Activated B cell treated with CpG ODN at 0.5 μM for 24 hours (primary cell): ENCODE data around the gene PALB2. TPM values are rescaled to one million over a fixed set of nuclear protein-coding genes. Genes with fewer than 3 reads are reported as not detected.

ENCODE experiments used
- ATAC-seq: fragments of 200-7000 bp; cut with Tn5 transposase; one replicate; pipeline ENCODE4 v1.10.0; 2021; ENCODE audit warnings: low read depth, mild to moderate bottlenecking, moderate library complexity
- CTCF ChIA-PET: fragments of 350-600 bp; sonication (Branson Sonifier 250); formaldehyde crosslinking; loops from one replicate; lab custom pipeline; 2021; ENCODE audit warnings: antibody characterized with exemption; lab: Charles Lee
- POLR2A ChIA-PET: fragments of 350-600 bp; sonication (Branson Sonifier 250); formaldehyde crosslinking; loops from one replicate; lab custom pipeline; 2021; ENCODE audit warnings: antibody characterized with exemption; lab: Charles Lee
- DNase-seq: peaks from one replicate; pipeline ENCODE4 v3.0.0; 2022
- H3K27ac Mint-ChIP-seq: one replicate; pipeline ENCODE4 v1.8.0; 2020; ENCODE audit warnings: mixed read lengths
- H3K27me3 Mint-ChIP-seq: one replicate; pipeline ENCODE4 v1.8.0; 2021; ENCODE audit warnings: mixed read lengths
- H3K36me3 Mint-ChIP-seq: one replicate; pipeline ENCODE4 v1.8.0; 2021; ENCODE audit warnings: low read depth, mixed read lengths
- H3K4me1 Mint-ChIP-seq: one replicate; pipeline ENCODE4 v1.8.0; 2021; ENCODE audit warnings: mixed read lengths
- H3K4me3 Mint-ChIP-seq: one replicate; pipeline ENCODE4 v1.8.0; 2020; ENCODE audit warnings: mild to moderate bottlenecking, mixed read lengths
- H3K9me3 Mint-ChIP-seq: one replicate; pipeline ENCODE4 v1.8.0; 2020; ENCODE audit warnings: mixed read lengths
- CTCF ChIP-seq: fragments of 200-600 bp; IDR thresholded peaks from one replicate; pipeline ENCODE4 v1.8.0; 2022; ENCODE audit warnings: antibody characterized with exemption, mild to moderate bottlenecking
- intact Hi-C: fragments of 100-400 bp; cut with micrococcal nuclease; formaldehyde crosslinking; loops from one replicate; pipeline ENCODE4 v1.15.1; 2024
- total RNA-seq: library from RNA; stranded (reverse); gene quantifications from 2 replicates; pipeline ENCODE4 v1.2.3, GENCODE V29; 2022

The PALB2 gene
- total RNA-seq, 1 donor from 2014 or later: 19.8 TPM

GRCh38 chr16:23667355-23667659, 26.2 kb upstream of the PALB2 start:
- Mint-ChIP-seq H3K36me3 (peaks cover 92% of the 10 kb centered on the region), H3K27me3 (no peaks in the 10 kb centered on the region), H3K27ac (no peak overlapping the region), H3K4me1 (peaks cover 24% of the 10 kb centered on the region), H3K9me3 (no peaks in the 10 kb centered on the region), H3K4me3 (no peak overlapping the region)
- ATAC-seq: no peak
- TF ChIP-seq CTCF: no peak
- ChIA-PET POLR2A (no interaction called here), CTCF (no interaction called here)
- no peak for DNase-seq
- intact Hi-C loops: no loop called here

DNA sequence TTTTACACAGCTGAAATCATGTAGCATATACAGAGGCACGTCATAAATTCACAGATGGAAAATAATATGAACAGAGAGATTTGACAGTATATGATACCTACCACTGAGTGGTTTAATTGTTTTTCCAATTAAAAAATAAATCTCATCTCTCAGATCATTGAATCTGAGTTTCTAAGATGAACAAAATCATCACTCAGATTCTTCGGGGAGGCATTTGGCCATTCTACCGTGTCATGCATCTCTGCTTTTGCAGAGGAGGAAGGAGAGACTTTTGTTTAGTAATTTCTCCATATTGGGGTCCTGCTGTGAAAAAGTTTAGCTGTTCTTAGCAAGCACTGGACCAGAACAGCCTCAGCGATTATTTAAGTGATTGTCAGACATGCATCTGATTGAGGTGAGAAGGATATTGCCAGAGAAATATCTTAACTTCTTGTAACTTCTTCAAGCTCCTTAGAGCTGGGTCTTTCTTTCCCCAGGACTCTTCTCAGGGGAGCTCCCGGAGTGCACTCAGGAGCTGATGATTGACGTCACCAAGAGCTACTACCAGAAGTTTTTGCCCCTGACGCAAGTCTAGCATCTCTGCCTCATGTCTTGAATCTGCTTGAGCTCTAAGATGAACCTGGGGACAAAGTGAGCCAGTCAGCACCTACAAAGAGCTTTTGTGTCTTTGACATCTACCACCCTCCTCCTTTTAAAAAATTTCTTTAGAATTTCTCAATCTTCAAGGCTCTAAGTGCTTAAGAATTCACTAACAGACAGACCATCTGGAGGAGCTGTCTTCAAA, 25.7 kb upstream of the PALB2 start:
- H3K36me3 Mint-ChIP-seq: peaks cover 93% of the 10 kb centered on the region
- intact Hi-C loops: no loop called here
- no peak for TF ChIP-seq CTCF
- ATAC-seq: no peak
- H3K9me3 Mint-ChIP-seq: no peaks in the 10 kb centered on the region
- ChIA-PET POLR2A (no interaction called here), CTCF (no interaction called here)
- H3K27ac Mint-ChIP-seq: no peak overlapping the region
- DNase-seq: no peak
- H3K4me3 Mint-ChIP-seq: no peak overlapping the region
- H3K27me3 Mint-ChIP-seq: no peaks in the 10 kb centered on the region
- H3K4me1 Mint-ChIP-seq: peaks cover 24% of the 10 kb centered on the region

GRCh38 chr16:23663918-23664317, 22.8 kb upstream of the PALB2 start:
- DNase-seq (no peak), ATAC-seq (no peak)
- POLR2A ChIA-PET: no interaction called here
- H3K27ac Mint-ChIP-seq: no peak overlapping the region
- H3K36me3 Mint-ChIP-seq: peaks cover 98% of the 10 kb centered on the region
- H3K4me1 Mint-ChIP-seq: peaks cover under 1% of the 10 kb centered on the region
- H3K9me3 Mint-ChIP-seq: no peaks in the 10 kb centered on the region
- intact Hi-C loops: no loop called here
- H3K4me3 Mint-ChIP-seq: no peak overlapping the region
- CTCF ChIA-PET: no interaction called here
- no peaks in the 10 kb centered on the region for H3K27me3 Mint-ChIP-seq
- TF ChIP-seq CTCF: no peak

DNA sequence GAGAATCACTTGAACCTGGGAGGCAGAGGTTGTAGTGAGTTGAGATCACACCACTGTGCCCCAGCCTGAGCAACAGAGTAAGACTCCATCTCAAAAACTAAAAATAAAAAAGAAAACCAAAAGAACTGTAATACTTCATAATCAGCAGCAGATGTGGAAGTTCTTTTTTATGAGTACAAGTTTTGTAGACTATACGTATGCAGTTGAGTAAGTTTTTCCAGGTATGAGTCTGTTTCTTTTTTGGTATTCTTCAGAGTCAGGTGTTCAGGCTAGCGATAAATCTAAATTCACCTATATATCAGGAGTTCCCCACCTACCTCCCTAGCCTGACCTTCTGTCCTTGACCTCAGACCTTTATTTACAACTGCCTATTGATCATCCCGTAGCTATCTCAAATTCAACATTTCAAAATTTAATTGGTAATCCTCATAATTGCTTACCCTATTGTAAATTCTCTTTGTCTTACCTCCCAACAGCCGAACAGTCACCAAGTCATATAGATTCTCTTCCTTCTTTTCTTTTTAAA, 10.9 kb upstream of the PALB2 start:
- TF ChIP-seq CTCF: no peak
- Mint-ChIP-seq H3K27me3 (no peaks in the 10 kb centered on the region), H3K9me3 (peaks cover 3% of the 10 kb centered on the region), H3K4me3 (peak overlapping the region; percentile 21), H3K36me3 (peaks cover 53% of the 10 kb centered on the region), H3K4me1 (peaks cover 28% of the 10 kb centered on the region), H3K27ac (peak overlapping the region; percentile 71)
- ChIA-PET POLR2A (no interaction called here), CTCF (no interaction called here)
- DNase-seq: no peak
- intact Hi-C loops: no loop called here
- peak; percentile 28 for ATAC-seq

DNA sequence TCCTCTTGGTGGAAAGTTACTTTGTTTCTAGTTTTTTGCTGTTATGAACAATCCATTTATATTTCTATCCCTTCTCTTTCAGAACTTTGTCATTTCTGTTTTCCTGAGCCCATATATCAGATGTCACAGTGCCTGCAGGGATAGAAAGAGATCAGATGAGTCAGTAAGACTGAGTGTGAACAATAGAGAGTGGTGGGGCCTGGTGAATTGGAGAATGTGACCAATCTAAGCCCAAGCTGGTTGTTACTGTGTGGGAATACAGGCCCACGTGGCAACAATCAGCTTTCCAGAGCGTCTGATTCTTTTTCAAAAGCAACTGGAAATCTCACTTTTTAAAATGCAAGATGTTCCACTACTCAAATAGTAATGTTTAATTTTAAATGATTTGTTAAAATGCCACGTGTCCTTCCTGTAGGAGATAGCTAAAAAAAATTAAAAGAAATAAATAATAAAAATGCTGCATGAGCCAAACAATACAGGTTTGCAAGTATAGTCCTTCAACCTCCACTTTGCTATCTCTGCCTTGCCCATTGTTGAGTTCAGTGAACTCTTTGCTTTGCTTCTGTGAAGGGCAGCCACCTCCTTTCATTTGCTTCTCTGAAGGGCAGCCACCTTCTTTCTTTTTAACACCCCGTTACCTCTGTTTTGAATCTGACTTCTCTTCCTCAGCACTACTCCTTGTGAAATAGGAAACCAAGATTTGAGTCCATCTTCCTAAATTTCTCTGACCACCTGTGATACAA, 9.7 kb upstream of the PALB2 start:
- ATAC-seq: no peak
- CTCF ChIA-PET: no interaction called here
- DNase-seq: no peak
- Mint-ChIP-seq H3K27me3 (no peaks in the 10 kb centered on the region), H3K9me3 (peaks cover 3% of the 10 kb centered on the region), H3K27ac (peak overlapping the region; percentile 51), H3K4me1 (peaks cover 34% of the 10 kb centered on the region), H3K4me3 (no peak overlapping the region), H3K36me3 (peaks cover 60% of the 10 kb centered on the region)
- POLR2A ChIA-PET: interaction anchor here (1.1 kb wide), 1 partner anchor 9 kb away, joined by 3 read pairs; no protein-coding TSS in a partner anchor
- intact Hi-C loops: no loop called here
- no peak for TF ChIP-seq CTCF
